Osteocyte (in vitro differentiated cells): Measurements from ENCODE around the gene SRSF7. TPM values are rescaled to one million over a fixed set of nuclear protein-coding genes. Genes with fewer than 3 reads are reported as not detected.
"Not testable (repeated sequence)": the region's sequence is repeated elsewhere in the genome, so short reads cannot be mapped to it uniquely, and the experiment has no call there.

Experiments
- DNase-seq: peaks from one replicate; pipeline ENCODE4 v3.0.0; 2021; ENCODE audit warnings: mixed read lengths; ENCODE audit not compliant: unreplicated experiment; ENCODE audit errors: extremely low spot score
- H3K27ac Mint-ChIP-seq: one replicate; pipeline ENCODE4 v1.8.0; 2021; ENCODE audit warnings: mild to moderate bottlenecking, mixed read lengths; ENCODE audit not compliant: unreplicated experiment
- H3K27me3 Mint-ChIP-seq: one replicate; pipeline ENCODE4 v1.8.0; 2021; ENCODE audit warnings: mixed read lengths; ENCODE audit not compliant: unreplicated experiment
- H3K36me3 Mint-ChIP-seq: one replicate; pipeline ENCODE4 v1.8.0; 2021; ENCODE audit warnings: mixed read lengths; ENCODE audit not compliant: unreplicated experiment
- H3K4me1 Mint-ChIP-seq: one replicate; pipeline ENCODE4 v1.8.0; 2021; ENCODE audit warnings: mixed read lengths; ENCODE audit not compliant: unreplicated experiment
- H3K4me3 Mint-ChIP-seq: one replicate; pipeline ENCODE4 v1.8.0; 2021; ENCODE audit warnings: mild to moderate bottlenecking, moderate library complexity, mixed read lengths; ENCODE audit not compliant: unreplicated experiment
- H3K9me3 Mint-ChIP-seq: one replicate; pipeline ENCODE4 v1.8.0; 2021; ENCODE audit warnings: mixed read lengths; ENCODE audit not compliant: unreplicated experiment
- CTCF ChIP-seq: fragments of 200-600 bp; sonication (generic); IDR thresholded peaks from 2 replicates; pipeline ENCODE4 v1.5.0; 2021; ENCODE audit warnings: antibody characterized with exemption, mild to moderate bottlenecking, moderate library complexity
- total RNA-seq: library from RNA; stranded (reverse); gene quantifications from 2 replicates; pipeline ENCODE4 v1.2.1, GENCODE V29; 2021

The SRSF7 gene
- total RNA-seq, 1 donor from 2014 or later: 103 TPM

- no peak overlapping the region for H3K27ac Mint-ChIP-seq
These were observed 41.5 kb downstream of the SRSF7 start for GRCh38 chr2:38709567-38710194.

GRCh38 chr2:38708900-38709566 lies 42.1 kb downstream of the SRSF7 start:
- Mint-ChIP-seq H3K4me1 (no peaks in the 10 kb centered on the region), H3K4me3 (no peak overlapping the region), H3K36me3 (no peaks in the 10 kb centered on the region), H3K9me3 (no peaks in the 10 kb centered on the region), H3K27me3 (no peaks in the 10 kb centered on the region), H3K27ac (no peak overlapping the region)
- TF ChIP-seq CTCF: no peak
- no peak for DNase-seq

More at GRCh38 chr2:38709567-38710194, 41.5 kb downstream of the SRSF7 start:
- H3K27me3 Mint-ChIP-seq: no peaks in the 10 kb centered on the region
- H3K36me3 Mint-ChIP-seq: no peaks in the 10 kb centered on the region
- TF ChIP-seq CTCF: no peak
- H3K9me3 Mint-ChIP-seq: no peaks in the 10 kb centered on the region
- H3K4me1 Mint-ChIP-seq: no peaks in the 10 kb centered on the region
- DNase-seq: no peak
- H3K4me3 Mint-ChIP-seq: no peak overlapping the region

GRCh38 chr2:38708491-38708890 lies 42.7 kb downstream of the SRSF7 start:
- not testable (repeated sequence) for DNase-seq, H3K36me3 Mint-ChIP-seq, H3K27me3 Mint-ChIP-seq, H3K4me1 Mint-ChIP-seq, H3K27ac Mint-ChIP-seq, H3K9me3 Mint-ChIP-seq, H3K4me3 Mint-ChIP-seq

- H3K9me3 Mint-ChIP-seq: no peaks in the 10 kb centered on the region
- no peak overlapping the region for H3K4me3 Mint-ChIP-seq
- no peak for TF ChIP-seq CTCF
- H3K27me3 Mint-ChIP-seq: no peaks in the 10 kb centered on the region
- peaks cover 6% of the 10 kb centered on the region for H3K4me1 Mint-ChIP-seq
- H3K27ac Mint-ChIP-seq: no peak overlapping the region
- H3K36me3 Mint-ChIP-seq: no peaks in the 10 kb centered on the region
- no peak for DNase-seq
These were observed 44.3 kb downstream of the SRSF7 start for GRCh38 chr2:38706846-38707345.

- Mint-ChIP-seq H3K4me3 (no peak overlapping the region), H3K36me3 (no peaks in the 10 kb centered on the region), H3K4me1 (peaks cover 6% of the 10 kb centered on the region), H3K9me3 (no peaks in the 10 kb centered on the region), H3K27ac (no peak overlapping the region), H3K27me3 (no peaks in the 10 kb centered on the region)
- DNase-seq: no peak
- TF ChIP-seq CTCF: no peak
These were observed 46.5 kb downstream of the SRSF7 start for GRCh38 chr2:38704664-38705063.

- not testable (repeated sequence) for H3K4me3 Mint-ChIP-seq, H3K36me3 Mint-ChIP-seq, H3K27ac Mint-ChIP-seq, H3K4me1 Mint-ChIP-seq, H3K9me3 Mint-ChIP-seq, H3K27me3 Mint-ChIP-seq, DNase-seq
These were observed 47.8 kb downstream of the SRSF7 start for GRCh38 chr2:38703336-38703735.
